Measurements from ENCODE around the gene CLEC4M. TPM values are rescaled to one million over a fixed set of nuclear protein-coding genes. Genes with fewer than 3 reads are reported as not detected.

The CLEC4M gene, protein sequence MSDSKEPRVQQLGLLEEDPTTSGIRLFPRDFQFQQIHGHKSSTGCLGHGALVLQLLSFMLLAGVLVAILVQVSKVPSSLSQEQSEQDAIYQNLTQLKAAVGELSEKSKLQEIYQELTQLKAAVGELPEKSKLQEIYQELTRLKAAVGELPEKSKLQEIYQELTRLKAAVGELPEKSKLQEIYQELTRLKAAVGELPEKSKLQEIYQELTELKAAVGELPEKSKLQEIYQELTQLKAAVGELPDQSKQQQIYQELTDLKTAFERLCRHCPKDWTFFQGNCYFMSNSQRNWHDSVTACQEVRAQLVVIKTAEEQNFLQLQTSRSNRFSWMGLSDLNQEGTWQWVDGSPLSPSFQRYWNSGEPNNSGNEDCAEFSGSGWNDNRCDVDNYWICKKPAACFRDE
- total RNA-seq = not detected in 2 replicates

DNA sequence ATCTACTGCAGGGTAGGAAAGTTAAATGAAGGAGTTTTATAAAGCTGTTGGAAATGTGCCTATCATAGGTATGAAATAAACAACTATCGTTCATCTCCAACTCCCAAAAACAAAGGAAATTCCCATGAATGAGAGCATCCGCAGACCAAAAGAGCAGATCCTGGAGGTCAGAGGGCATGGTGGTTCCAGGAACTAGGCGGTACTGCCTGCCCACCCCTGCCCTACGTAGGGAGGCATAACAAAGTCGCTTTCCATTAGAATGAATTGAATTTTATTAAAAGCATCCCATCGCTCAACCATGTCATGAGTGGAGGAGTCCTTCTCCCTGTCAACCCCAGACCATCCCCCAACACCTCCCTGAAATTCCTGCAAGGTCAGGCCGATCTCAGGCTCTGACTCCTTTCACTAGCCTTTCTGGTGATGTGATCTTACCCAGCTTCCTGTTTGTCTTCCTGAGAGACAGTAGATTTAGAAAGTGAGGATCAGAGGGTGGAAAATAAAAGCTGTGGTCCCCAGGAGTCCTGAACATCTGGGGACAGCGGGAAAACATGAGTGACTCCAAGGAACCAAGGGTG is at the start of gene CLEC4M:
Gene CLEC4M, plus strand, starts transcription at position 525 of the 575 bp plus-strand sequence. Its CDS starts 24 bp downstream, at position 549.
- intact Hi-C loops (cut with micrococcal nuclease) = no loop called here

DNA sequence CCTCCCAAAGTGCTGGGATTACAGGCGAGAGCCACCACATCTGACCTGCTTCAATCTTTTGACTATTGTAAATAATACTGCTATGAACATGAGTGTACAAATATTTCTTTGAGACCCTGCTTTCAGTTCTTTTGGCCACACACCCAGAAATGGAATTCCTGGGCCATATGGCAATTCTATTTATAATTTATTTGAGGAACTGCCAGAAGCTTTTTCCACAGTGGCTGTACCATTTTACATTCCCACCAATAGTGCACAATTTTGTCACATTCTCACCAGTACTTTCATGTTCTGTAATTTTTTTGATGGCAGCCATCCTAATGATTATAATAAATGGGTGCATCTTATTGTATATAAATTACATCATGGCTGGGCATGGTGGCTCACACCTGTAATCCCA is 47.4 kb upstream of the CLEC4M start:
- intact Hi-C loops (cut with micrococcal nuclease) = no loop called here

DNA sequence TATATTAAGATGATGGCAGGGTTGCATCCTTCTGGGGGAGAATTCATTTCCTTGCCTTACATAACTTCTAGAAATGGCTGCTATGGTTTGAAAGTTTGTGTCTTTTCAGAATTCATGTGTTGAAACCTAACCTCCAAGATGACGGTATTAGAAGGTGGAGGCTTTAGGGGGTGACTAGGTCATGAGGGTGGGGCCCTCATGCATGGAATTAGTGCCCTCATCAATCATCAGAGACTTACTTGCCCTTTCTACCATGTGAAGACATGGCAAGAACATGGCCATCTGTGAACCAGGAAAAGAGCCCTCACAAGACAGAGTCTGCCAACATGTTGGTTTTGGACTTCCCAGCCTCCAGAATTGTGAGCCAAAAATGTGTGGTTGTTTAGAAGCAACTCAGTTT is 46.3 kb upstream of the CLEC4M start:
- intact Hi-C loops (cut with micrococcal nuclease) = no loop called here

DNA sequence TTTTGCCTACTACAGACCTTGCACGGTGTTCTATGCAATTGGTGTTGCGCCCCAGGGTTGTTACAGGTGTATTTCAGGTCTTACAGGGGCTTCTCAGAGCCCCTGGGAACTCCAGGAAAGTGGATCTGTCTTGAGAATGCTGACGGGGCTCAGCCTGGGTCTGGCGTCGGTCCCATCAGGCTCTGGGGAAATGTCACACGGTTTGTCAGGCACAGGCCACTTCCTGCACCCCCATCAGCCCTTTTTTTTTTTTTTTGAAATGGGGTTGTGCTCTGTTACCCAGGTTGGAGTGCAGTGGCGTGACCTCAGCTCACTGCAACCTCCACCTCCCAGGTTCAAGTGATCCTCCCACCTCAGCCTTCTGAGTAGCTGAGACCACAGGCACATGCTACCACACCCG is 44.4 kb upstream of the CLEC4M start:
- intact Hi-C loops (cut with micrococcal nuclease) = no loop called here

DNA sequence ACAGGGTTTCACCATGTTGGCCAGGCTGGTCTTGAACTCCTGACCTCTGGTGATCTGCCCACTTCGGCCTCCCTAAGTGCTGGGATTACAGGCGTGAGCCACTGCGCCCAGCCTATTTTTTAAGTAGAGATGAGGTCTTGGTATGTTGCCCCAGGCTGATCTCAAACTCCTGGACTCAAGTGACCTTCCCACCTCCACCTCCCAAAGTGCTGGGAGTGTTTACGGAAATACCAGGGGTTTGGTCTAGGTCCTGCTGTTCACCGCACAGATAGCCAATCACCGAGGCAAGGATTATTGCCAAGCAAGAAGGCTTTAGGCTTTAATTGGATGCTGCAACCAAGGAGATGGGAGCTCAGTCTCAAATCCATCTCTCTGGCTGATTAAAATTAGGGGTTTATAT is 42.7 kb upstream of the CLEC4M start:
- intact Hi-C loops (cut with micrococcal nuclease) = no loop called here

DNA sequence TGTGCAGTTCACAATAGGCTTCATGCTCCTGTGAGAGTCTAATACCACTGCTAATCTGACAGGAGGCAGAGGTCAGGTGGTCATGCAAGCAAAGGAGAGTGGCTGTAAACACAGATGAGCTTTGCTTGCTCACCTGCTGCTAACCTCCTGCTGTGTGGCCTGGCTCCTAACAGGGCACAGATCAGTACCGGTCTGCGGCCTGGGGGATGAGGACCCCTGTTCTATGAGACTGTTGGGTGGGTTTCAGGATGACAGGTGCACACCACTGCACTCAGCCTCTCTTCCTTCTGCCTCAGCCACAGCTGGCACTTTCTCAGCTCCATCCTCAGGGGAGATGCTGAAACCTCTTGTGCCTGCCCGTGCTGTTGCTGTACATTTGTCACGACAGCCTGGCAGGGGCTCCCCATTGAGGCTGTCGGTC is 40.8 kb upstream of the CLEC4M start:
- intact Hi-C loops (cut with micrococcal nuclease) = no loop called here

DNA sequence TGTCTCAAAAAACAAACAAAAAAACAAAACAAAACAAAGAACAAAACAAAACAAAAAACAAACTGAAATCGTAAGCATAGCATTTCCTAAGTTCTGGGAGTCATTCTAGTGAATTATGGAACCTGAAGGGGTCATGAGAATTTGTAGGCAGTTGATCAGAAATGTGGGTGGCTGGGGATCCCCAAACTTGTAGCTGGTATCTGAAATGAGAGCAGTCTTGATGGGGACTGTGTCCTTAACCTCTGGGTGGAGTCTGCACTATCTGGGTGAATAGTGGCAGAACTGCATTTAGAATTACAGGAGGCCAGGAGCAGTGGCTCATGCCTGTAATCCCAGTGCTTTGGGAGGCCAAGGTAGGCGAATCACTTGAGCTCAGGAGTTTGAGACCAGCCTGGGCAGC is 37.3 kb upstream of the CLEC4M start:
- intact Hi-C loops (cut with micrococcal nuclease) = no loop called here

DNA sequence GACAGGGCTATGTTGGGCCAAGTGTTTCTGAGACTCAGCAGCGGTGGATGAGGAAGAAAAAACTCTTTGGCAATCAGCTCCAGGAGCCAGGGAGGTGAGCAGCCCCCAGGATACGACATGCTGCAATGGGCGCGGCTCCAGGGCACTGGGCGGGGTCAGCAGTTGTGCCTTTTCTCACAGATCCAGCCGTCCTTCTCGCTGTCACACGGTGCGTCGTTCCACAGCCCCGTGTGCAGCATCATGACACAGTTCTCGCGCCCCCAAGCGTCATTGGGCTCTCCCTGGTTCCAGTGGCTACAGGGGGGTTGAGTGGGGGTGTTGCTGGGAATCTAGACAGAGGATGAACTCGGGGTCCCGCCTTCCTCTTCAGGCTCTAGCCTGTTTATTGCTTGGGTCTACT is 33.8 kb upstream of the CLEC4M start:
- intact Hi-C loops (cut with micrococcal nuclease) = no loop called here

DNA sequence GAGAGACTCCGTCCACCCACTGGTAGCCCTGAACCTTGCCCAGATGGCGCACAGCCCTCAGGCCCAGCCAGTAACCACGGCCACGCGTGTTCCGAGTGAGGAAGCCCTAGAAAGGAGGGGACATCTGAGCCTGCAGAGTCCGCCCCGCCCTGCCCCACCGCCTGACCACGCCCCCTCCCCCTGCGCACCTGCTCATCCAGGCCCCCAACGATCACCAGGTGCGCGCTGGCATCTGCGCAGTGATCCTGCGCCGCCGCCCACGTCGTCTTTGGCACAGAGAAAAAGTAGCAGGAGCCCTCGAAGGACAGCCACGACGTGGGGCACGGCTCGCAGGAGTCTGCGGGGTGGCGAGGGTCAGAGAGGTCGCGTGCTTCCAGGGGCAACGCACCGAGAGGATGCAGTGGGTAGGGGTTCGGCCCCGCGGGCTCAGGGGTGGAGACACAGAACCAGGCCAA is 33.2 kb upstream of the CLEC4M start:
- intact Hi-C loops (cut with micrococcal nuclease) = no loop called here

DNA sequence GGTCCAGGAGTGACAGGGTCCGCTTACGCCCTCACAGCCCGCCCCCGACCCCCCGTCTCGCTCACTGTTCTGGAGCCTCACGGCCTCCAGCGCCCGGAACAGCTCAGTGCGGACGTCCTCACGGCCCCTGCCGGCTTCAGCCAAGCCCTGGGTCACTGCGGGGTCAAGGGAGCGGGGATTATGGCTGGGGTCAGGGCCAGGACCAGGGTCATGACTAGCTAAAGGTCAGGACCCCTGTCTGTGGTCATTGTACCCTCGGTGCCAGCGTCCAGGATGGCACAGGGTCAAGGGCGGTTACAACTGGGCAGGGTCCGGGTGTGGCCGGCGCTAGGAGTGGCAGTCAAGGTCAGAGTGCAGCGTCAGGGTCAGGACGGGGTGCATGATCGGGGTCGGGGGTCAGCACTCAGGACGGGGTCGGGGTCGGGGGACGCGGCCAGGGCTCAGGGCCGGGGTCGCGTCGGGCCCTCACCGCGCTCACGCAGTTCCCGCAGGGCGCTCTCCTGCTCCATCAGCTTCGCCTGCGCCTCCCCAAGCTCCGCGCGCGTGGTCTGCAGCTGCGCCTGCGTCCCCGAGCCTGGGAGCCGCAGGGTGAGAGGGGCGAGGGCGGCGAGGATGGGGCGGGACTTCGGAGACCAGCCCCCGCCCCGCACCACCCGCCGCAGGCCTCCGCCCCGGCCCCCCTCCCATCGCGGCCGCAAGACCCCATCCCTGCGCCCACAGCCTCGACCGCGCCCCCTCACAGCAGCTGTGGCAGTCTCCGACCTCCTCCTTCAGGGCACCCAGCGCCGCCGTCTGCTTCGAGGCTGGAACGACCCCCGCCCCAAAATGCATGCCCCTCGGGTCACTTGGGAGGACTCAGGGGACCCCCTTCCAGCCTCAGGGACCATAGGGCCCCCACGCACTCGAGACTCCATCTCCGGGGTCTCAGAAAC is 32.5 kb upstream of the CLEC4M start:
- intact Hi-C loops (cut with micrococcal nuclease) = no loop called here

DNA sequence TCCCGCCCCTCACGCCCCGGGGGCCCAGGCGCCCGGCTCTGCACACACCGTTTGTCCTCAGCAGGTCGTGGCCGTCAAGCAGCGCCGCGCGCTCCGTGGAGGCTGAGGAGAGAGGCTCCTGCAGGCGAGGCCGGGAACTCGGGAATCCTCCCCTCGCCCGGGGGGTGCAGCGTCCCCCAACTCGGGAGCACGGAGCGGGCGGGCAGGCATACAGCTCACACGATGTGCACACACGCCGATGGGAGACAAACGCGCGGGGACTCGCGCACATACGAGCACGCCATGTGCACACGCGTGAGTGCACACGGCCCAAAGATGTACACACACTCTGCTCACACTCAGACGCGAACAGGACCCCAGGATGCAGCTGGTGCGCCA is 31.8 kb upstream of the CLEC4M start:
- intact Hi-C loops (cut with micrococcal nuclease) = no loop called here

DNA sequence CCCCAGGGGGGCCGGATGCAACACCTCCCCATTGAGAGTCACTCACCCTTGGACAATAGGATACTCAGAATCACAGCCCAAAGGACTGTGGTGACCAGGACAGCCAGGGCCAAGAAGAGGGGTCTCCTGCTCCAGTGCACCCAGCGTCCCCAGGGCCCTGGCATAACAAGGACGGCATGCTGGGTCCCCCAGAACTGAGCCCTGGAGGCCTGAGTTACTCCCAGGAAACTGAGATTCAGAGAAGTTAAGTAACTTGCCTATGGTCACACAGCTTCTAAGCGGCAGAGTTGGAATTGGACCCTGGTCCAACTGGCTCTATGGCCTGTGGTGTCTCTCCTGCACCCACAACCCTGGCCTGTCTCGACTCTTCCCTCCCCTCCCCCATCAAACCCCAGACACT is 31.4 kb upstream of the CLEC4M start:
- intact Hi-C loops (cut with micrococcal nuclease) = no loop called here

DNA sequence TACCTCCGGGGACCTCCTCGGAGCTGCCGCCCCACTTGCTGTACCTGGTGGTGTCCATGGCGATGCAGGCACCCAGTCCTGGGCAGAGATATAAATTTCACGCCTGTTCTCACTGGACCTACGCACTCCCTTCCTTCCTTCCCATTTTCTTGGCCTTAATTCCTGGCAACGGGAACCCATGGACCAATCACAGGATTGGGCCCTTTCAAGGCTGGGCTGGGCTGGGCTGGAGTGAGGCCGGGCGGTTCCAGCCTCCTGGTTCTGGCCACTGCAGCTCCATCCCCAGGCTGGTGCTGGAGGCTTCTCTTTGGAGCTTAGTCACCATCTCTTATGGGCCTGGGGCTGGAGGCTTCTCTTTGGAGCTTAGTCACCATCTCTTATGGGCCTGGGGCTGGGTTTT is 31.0 kb upstream of the CLEC4M start, which contains the start of gene CLEC4G:
Gene CLEC4G, minus strand, starts transcription at position 66 of the 400 bp plus-strand sequence. Its CDS starts 8 bp downstream, at position 58.
- intact Hi-C loops (cut with micrococcal nuclease) = no loop called here

DNA sequence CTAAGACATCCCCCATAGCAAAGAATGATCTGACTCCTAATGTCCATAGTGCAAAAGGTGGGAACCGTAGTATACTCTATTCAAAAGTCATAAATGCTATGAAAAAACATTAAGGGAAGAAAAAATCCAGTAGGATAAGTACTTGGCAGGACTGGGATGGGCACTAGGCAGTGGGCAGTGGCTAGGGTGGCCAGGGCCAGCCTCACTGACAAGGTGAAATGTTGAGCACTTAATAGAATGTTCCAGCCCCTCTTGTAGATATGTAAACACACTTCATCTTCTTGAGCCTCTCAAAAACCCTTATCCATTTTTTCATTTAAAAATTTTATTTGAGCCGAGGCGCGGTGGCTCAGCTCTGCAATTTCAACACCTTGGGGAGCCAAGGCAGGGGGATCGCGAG is 29.7 kb upstream of the CLEC4M start:
- intact Hi-C loops (cut with micrococcal nuclease) = no loop called here

DNA sequence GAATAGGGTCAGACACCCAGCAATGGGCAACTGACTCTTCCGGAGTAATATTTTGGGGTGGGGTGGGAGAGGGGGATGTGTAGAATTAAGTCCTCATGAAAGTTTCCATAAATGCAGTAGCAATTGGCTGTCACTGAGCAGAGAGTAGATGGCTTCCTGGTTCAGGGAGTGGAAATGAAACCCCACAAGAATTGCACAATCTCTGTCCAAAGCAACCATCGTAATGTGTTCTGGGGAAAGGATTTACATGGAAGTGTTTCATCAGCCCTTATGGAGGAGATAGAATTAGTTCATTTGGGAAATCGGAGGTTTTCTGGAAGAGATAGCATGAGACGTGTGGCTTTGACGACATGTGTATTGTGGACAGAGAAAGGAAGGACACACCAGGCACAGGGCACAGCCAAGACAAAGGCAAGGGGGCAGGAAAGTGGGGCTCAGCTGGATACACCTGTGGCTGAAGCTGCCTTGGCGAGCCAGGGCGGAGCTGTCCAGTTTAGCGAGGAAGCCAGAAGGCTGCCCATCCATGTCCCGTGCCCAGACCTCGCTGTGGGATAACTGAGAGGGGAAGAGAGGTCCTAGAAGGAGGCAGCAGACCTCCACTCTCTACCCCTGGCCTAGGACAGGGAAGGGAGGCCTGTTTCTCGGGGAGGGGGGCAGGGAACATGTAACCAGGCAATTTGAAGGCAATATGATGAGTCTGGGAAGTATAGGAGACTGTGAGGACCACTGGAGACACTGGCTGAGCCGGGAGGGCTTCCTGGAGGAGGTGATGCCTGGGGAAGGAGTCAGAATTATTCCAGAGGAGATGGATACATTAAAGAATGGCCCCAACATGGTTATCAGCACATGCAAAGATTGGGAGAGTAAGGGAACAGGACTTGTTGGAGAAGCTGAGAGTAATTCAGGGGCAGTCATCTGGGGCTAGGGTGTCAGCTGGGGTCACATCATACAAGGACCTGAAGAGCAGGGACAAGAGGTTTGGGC is 28.5 kb upstream of the CLEC4M start:
- intact Hi-C loops (cut with micrococcal nuclease) = no loop called here

DNA sequence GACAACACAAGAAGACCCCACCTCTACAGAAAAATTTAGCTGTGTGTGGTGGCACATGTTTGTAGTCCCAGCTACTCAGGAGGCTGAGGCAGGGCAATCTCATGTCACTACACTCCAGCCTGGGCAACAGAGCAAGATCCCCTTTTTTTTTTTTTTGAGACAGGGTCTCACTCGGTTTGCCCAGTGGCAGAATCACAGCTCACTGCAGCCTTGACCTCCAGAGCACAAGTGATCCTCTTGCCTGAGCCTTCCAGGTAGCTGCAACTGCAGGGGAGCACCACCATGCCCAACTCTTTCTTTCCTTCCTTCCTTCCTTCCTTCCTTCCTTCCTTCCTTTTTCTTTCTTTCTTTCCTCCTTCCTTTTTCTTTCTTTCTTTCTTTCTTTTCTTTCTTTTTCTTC is 26.9 kb upstream of the CLEC4M start:
- intact Hi-C loops (cut with micrococcal nuclease) = no loop called here

DNA sequence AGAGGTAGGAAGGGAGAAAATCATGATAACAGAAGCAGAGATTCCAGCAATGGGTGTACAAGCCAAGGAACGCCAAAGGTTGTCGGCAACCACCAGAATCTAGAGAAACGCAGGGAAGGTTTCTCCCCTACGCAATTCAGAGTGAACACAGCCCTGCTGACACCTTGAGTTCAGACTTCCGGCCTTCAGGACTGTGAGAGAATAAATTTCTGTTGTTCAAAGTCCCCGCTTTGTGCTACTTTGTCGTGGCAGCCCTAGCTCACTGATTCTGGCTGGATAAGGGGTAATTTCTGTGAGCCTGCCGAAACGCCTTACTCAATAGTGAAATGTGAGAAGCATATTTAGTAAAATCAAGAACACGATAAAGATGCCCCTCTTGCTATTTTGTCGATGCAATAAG is 25.8 kb upstream of the CLEC4M start:
- intact Hi-C loops (cut with micrococcal nuclease) = no loop called here

DNA sequence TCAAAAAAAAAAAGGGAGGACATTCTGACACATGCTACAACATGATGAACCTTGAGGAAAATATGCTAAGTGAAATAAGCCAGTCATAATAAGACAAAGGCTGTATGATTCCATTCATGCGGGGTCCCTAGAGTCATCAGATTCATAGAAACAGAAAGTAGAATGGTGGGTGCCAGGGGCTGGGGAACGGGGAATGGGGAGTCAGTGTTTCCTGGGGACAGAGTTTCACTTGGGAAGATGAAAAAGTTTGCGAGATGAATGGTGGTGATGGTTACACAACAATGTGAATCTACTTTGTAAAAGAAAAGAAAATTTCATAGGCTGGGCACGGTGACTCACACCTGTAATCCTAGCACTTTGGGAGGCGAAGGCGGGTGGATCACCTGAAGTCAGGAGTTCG is 25.0 kb upstream of the CLEC4M start:
- intact Hi-C loops (cut with micrococcal nuclease) = no loop called here

DNA sequence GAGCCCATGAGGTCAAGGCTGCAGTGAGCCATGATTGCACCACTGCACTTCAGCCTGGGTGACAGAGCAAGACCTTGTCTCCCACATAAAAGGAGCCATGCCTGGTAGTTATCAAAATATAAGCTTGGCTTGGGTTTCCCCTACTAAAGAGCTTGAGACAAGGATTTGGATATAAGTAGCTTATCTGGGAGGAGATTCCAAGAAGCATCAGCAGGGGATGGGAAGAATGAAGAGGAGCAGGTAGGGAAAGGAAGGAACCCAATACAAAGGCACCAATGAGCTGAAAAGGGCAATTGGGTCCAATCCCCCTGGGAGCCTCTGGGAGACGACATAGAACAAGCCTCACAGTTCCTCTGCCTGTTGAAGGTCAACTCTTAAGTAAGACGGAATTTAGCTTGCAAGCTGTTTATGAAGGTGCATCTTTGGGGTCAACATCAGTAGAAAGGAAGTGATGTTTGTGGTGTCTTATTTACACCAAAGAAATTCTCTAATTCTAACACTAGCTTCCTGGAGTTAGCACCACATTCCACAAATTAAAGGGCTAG is 23.8 kb upstream of the CLEC4M start:
- intact Hi-C loops (cut with micrococcal nuclease) = no loop called here

Measured in T-helper 2 cell treated with Interferon-gamma antibody and Interleukin-4, amounts not matched to agents 100 ng/mL and 5 ng/mL, for 36 hours (primary cell).